Endothelial cell of umbilical vein (primary cell): ENCODE measurements around the gene FAM120B. TPM values are rescaled to one million over a fixed set of nuclear protein-coding genes. Genes with fewer than 3 reads are reported as not detected.

Experiments used
- BruUV-seq: library from RNA; stranded (reverse); fragments of 400-500 nt; replicated peaks from 2 replicates; lab custom pipeline; 2021; lab: Mats Ljungman, UMichigan
- CTCF ChIA-PET: fragments of 300-600, 350-600 bp; sonication (Branson Sonifier 250); formaldehyde crosslinking; loops from one replicate; lab custom pipeline; 2021; ENCODE audit warnings: antibody characterized with exemption, inconsistent platforms; lab: Charles Lee
- POLR2A ChIA-PET: fragments of 300-600, 350-600 bp; sonication (Branson Sonifier 250); formaldehyde crosslinking; loops from one replicate; lab custom pipeline; 2021; ENCODE audit warnings: antibody characterized with exemption, inconsistent platforms; lab: Charles Lee
- DNase-seq: peaks from one replicate; pipeline ENCODE4 v3.0.0-alpha.2; 2011; ENCODE audit warnings: low read depth, low spot score
- FAIRE-seq: peaks from 2 replicates; lab custom pipeline; 2011; peaks lifted over from hg19 to GRCh38; lab: Jason Lieb, UNC
- H2AFZ ChIP-seq: 2 replicates; pipeline ENCODE4 v1.6.0; 2012; ENCODE audit warnings: low read depth, low read length, control low read depth, inconsistent platforms
- H3K27ac ChIP-seq: 2 replicates; pipeline ENCODE4 v1.5.1; 2011; ENCODE audit warnings: low read depth, mild to moderate bottlenecking, control low read depth, low read length, moderate library complexity; ENCODE audit not compliant: insufficient read depth
- H3K27me3 ChIP-seq, 2 experiments: 2 replicates each; pipeline versions ENCODE4 v1.6.0 to v1.6.1; 2011; ENCODE audit warnings: low read length in 2 of 2, mixed read lengths in 1 of 2; ENCODE audit not compliant: control insufficient read depth in 2 of 2, insufficient read depth in 2 of 2
- H3K36me3 ChIP-seq, 2 experiments: 2 replicates in 1 of 2; 3 replicates in 1 of 2; pipeline ENCODE4 v1.5.1; 2011; ENCODE audit warnings: low read length in 2 of 2, mild to moderate bottlenecking in 1 of 2, moderate library complexity in 1 of 2; ENCODE audit not compliant: control insufficient read depth in 2 of 2, insufficient read depth in 2 of 2; ENCODE audit errors: extremely low read depth in 1 of 2
- H3K4me1 ChIP-seq: 3 replicates; pipeline ENCODE4 v1.5.1; 2011; ENCODE audit warnings: mild to moderate bottlenecking, low read length; ENCODE audit not compliant: control insufficient read depth, insufficient read depth; ENCODE audit errors: extremely low read depth
- H3K4me2 ChIP-seq: 2 replicates; pipeline ENCODE4 v1.6.1; 2011; ENCODE audit warnings: low read length, control low read depth, mixed read lengths; ENCODE audit not compliant: insufficient read depth
- H3K4me3 ChIP-seq, 3 experiments: fragments of 200-600 bp in 1 of 3; sonication (generic), shearing (Covaris generic) in 1 of 3; replicated peaks in 1 of 3; 2 replicates each; pipeline ENCODE4 v1.5.1; 2011 to 2016; ENCODE audit warnings: control low read depth in 3 of 3, low read length in 3 of 3, mild to moderate bottlenecking in 2 of 3, inconsistent platforms in 1 of 3, low read depth in 1 of 3, moderate library complexity in 1 of 3; ENCODE audit not compliant: insufficient read depth in 1 of 3
- H3K79me2 ChIP-seq: 2 replicates; pipeline ENCODE4 v1.6.0; 2012; ENCODE audit warnings: low read length, inconsistent platforms; ENCODE audit not compliant: control insufficient read depth, insufficient read depth
- H3K9ac ChIP-seq: replicated peaks from 2 replicates; pipeline ENCODE3; 2011; ENCODE audit warnings: low read length, control low read depth; ENCODE audit not compliant: insufficient read depth; ENCODE audit errors: extremely low read depth
- H3K9me1 ChIP-seq: replicated peaks from 3 replicates; pipeline ENCODE4 v1.6.0; 2011; ENCODE audit warnings: mild to moderate bottlenecking, low read length; ENCODE audit not compliant: control insufficient read depth, insufficient read depth; ENCODE audit errors: extremely low read depth
- H3K9me3 ChIP-seq: replicated peaks from 2 replicates; pipeline ENCODE4 v1.5.1; 2012; ENCODE audit warnings: low read length, inconsistent platforms; ENCODE audit not compliant: control insufficient read depth, insufficient read depth
- H4K20me1 ChIP-seq: replicated peaks from 2 replicates; pipeline ENCODE3; 2011; ENCODE audit warnings: mild to moderate bottlenecking, low read length; ENCODE audit not compliant: control insufficient read depth, insufficient read depth; ENCODE audit errors: extremely low read depth
- CTCF ChIP-seq, 2 donors: IDR thresholded peaks; 1 replicate in 1 of 2; 2 replicates in 1 of 2; pipeline ENCODE4 v1.5.1; 2011; ENCODE audit warnings: low read length in 2 of 2, mild to moderate bottlenecking in 2 of 2, moderate library complexity in 2 of 2, control low read depth in 1 of 2, inconsistent platforms in 1 of 2, low read depth in 1 of 2; ENCODE audit not compliant: insufficient read depth in 1 of 2; ENCODE audit errors: extremely low read depth in 1 of 2
- EZH2 ChIP-seq: IDR thresholded peaks from 2 replicates; pipeline ENCODE4 v1.6.1; 2012; ENCODE audit warnings: borderline replicate concordance, low read depth, mild to moderate bottlenecking, moderate library complexity, low read length, inconsistent platforms; ENCODE audit not compliant: severe bottlenecking
- FOS ChIP-seq: IDR thresholded peaks from 2 replicates; pipeline ENCODE4 v1.6.1; 2011; ENCODE audit warnings: mild to moderate bottlenecking, low read length, moderate library complexity, borderline replicate concordance; ENCODE audit not compliant: insufficient read depth
- POLR2A ChIP-seq: IDR thresholded peaks from 2 replicates; pipeline ENCODE4 v1.6.1; 2012; ENCODE audit warnings: low read depth, mild to moderate bottlenecking, control low read depth, low read length
- POLR2AphosphoS5 ChIP-seq: IDR thresholded peaks from 2 replicates; pipeline ENCODE4 v1.6.1; 2012; ENCODE audit warnings: low read depth, mild to moderate bottlenecking, control low read depth, low read length, moderate library complexity; ENCODE audit not compliant: insufficient read depth
- dilution Hi-C: fragments of 300-500 bp; cut with MboI; formaldehyde crosslinking; loops from one replicate; pipeline ENCODE4 v1.15.0; 2019; ENCODE audit warnings: low sequenced_read_pairs; ENCODE audit not compliant: extremely low pct_ligation_motif_present
- intact Hi-C: fragments of 100-400 bp; cut with micrococcal nuclease; formaldehyde crosslinking; loops from one replicate; pipeline ENCODE4 v1.10.0; 2022
- polyA plus RNA-seq, 4 experiments: library from polyadenylated mRNA; depleted of rRNA in 3 of 4; stranded (reverse) in 3 of 4; unstranded in 1 of 4; fragments of >200 nt; gene quantifications; 2 replicates each; pipeline versions ENCODE4 v1.2.1 to v1.2.3, GENCODE V29; 2011 to 2012; ENCODE audit warnings: missing spikeins in 1 of 4
- total RNA-seq: library from RNA; stranded (reverse); gene quantifications from 2 replicates; pipeline ENCODE4 v1.2.3, GENCODE V29; 2021
- TF ChIP-seq, protein P1 (sequence below): IDR thresholded peaks from 2 replicates; pipeline ENCODE4 v1.6.1; 2011; ENCODE audit not compliant: insufficient read depth, insufficient read length

FAM120B gene
- total and polyA plus RNA-seq, 2 donors (not counting 3 experiments of a cell fraction or from before 2014, with no cell fraction given) = 10.8 to 28.2 TPM

DNA sequence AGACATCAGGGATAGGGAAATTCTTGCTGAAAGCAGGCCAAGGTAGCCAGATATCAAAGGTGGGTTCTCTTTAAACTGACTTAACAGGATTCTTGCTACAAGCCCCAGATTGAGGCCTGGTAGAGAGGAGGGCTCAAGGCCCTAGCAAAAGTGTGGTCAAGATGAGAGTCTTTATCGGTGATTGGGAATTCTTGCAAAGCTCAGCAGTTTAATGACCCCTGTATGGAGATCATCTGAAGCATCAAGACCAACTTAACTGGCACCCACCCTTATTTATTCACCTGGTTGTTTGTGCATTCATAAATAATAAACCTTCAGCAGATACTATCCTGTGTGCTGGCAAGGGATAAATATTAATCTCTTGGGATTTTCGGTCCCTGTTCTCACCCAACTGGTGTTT lies 6.3 kb downstream of the FAM120B start:
- H2AFZ ChIP-seq = no peak overlapping the region
- no peaks in the 10 kb centered on the region for H3K36me3 ChIP-seq
- TF ChIP-seq POLR2AphosphoS5 (no peak), FOS (no peak), POLR2A (no peak), CTCF (IDR thresholded peaks at IDR 0.05; ENCODE audit: extremely low read depth in 1 of 2, insufficient read depth in 1 of 2, low read depth in 1 of 2, low read length in 2 of 2) (no peak), EZH2 (no peak)
- TF ChIP-seq, protein P1, sequence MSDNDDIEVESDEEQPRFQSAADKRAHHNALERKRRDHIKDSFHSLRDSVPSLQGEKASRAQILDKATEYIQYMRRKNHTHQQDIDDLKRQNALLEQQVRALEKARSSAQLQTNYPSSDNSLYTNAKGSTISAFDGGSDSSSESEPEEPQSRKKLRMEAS = no peak
- no peaks in the 10 kb centered on the region for H3K27me3 ChIP-seq
- dilution Hi-C loops (no loop called here), intact Hi-C loops (no loop called here)
- DNase-seq (no peak), FAIRE-seq (no peak)
- H3K4me1 ChIP-seq = peaks cover 8% of the 10 kb centered on the region
- POLR2A ChIA-PET = no interaction called here
- H3K4me2 ChIP-seq = no peak overlapping the region
- no peak overlapping the region for H3K4me3 ChIP-seq
- H3K9me1 ChIP-seq = no peaks in the 10 kb centered on the region
- CTCF ChIA-PET = no interaction called here
- H4K20me1 ChIP-seq = no peaks in the 10 kb centered on the region
- H3K9me3 ChIP-seq = no peaks in the 10 kb centered on the region
- no peak overlapping the region for H3K27ac ChIP-seq
- BruUV-seq = no TSS peak
- peaks cover 66% of the 10 kb centered on the region for H3K79me2 ChIP-seq
- H3K9ac ChIP-seq = no peak overlapping the region
